HUES64 (cell line): ENCODE results near the gene ZFY. TPM values are rescaled to one million over a fixed set of nuclear protein-coding genes. Genes with fewer than 3 reads are reported as not detected.

Experiments
- H3K27ac ChIP-seq: 2 replicates; pipeline ENCODE4 v1.7.0; 2013; ENCODE audit warnings: low read depth, low read length, inconsistent platforms
- H3K27me3 ChIP-seq: 2 replicates; pipeline ENCODE4 v1.6.1; 2013; ENCODE audit warnings: mild to moderate bottlenecking, low read length; ENCODE audit not compliant: insufficient read depth
- H3K36me3 ChIP-seq: 2 replicates; pipeline ENCODE4 v1.6.1; 2013; ENCODE audit warnings: mild to moderate bottlenecking, low read length; ENCODE audit not compliant: insufficient read depth
- H3K4me1 ChIP-seq: 2 replicates; pipeline ENCODE4 v1.6.1; 2013; ENCODE audit warnings: mild to moderate bottlenecking, low read length, moderate library complexity; ENCODE audit not compliant: insufficient read depth
- H3K4me3 ChIP-seq: 2 replicates; pipeline ENCODE4 v1.5.1; 2013; ENCODE audit warnings: mild to moderate bottlenecking, low read length, moderate library complexity
- H3K9ac ChIP-seq: 2 replicates; pipeline ENCODE4 v1.6.1; 2013; ENCODE audit warnings: mild to moderate bottlenecking, low read depth, low read length
- H3K9me3 ChIP-seq: 2 replicates; pipeline ENCODE4 v1.6.1; 2013; ENCODE audit warnings: low read depth, low read length; ENCODE audit not compliant: insufficient read depth
- WGBS: fragments of 150-250, 120-280 bp; methylation state at CpG from one replicate; pipeline ENCODE4 v1.1.7; 2013; ENCODE audit warnings: missing lambda C conversion rate; 5-methylcytosine and 5-hydroxymethylcytosine counted together
- polyA plus RNA-seq, 2 experiments: library from polyadenylated mRNA; stranded (reverse); fragments of 50-300 nt; gene quantifications; one replicate each; pipeline ENCODE4 v1.2.3, GENCODE V29; 2013

ZFY gene
- 5.5 TPM for polyA plus RNA-seq (2013, experiment 1 of 2)
- 6.1 TPM for polyA plus RNA-seq (2013, experiment 2 of 2)

GRCh38 chrY:2934861-2935715, at the start of gene ZFY:
Gene ZFY (plus strand): TSS chrY:2935381. CDS start chrY:2953937, 18,556 bp downstream.
- Histone ChIP-seq H3K4me1 (peaks cover 13% of the 10 kb centered on the region), H3K36me3 (no peaks in the 10 kb centered on the region; the same call in 1 of the 2 replicates), H3K4me3 (peak within 1 kb of the TSS; percentile 74), H3K9ac (peak within 1 kb of the TSS; percentile 99), H3K27me3 (no peaks in the 10 kb centered on the region), H3K9me3 (no peaks in the 10 kb centered on the region), H3K27ac (peak within 1 kb of the TSS; percentile 100)
- WGBS, result under 1% methylated on average over 90 of the region's 91 CpGs

GRCh38 chrY:2885880-2886279, 49.3 kb upstream of the ZFY start:
- Histone ChIP-seq H3K4me3 (no peak overlapping the region), H3K4me1 (peaks cover 22% of the 10 kb centered on the region; the same call in 1 of the 2 replicates), H3K36me3 (no peaks in the 10 kb centered on the region), H3K27me3 (no peaks in the 10 kb centered on the region), H3K27ac (peak overlapping the region; percentile 41; the same call in 1 of the 2 replicates), H3K9me3 (no peaks in the 10 kb centered on the region), H3K9ac (no peak overlapping the region)
- WGBS, result 70% methylated on average over 3 of the region's 3 CpGs

- WGBS, result 69% methylated on average over 4 of the region's 5 CpGs
- Histone ChIP-seq H3K9me3 (no peaks in the 10 kb centered on the region), H3K27ac (peak overlapping the region; percentile 69; the same call in 1 of the 2 replicates), H3K27me3 (no peaks in the 10 kb centered on the region), H3K4me1 (peaks cover 22% of the 10 kb centered on the region; the same call in 1 of the 2 replicates), H3K36me3 (no peaks in the 10 kb centered on the region), H3K4me3 (no peak overlapping the region), H3K9ac (peak overlapping the region; percentile 31; the same call in 1 of the 2 replicates)
Measured at GRCh38 chrY:2887386-2887785, 47.8 kb upstream of the ZFY start.

GRCh38 chrY:2887955-2888354, 47.2 kb upstream of the ZFY start:
- H3K27me3 ChIP-seq, result no peaks in the 10 kb centered on the region
- peak overlapping the region; percentile 31; the same call in 1 of the 2 replicates for H3K9ac ChIP-seq
- H3K36me3 ChIP-seq, result no peaks in the 10 kb centered on the region
- H3K27ac ChIP-seq, result peak overlapping the region; percentile 69; the same call in 1 of the 2 replicates
- no peak overlapping the region for H3K4me3 ChIP-seq
- no peaks in the 10 kb centered on the region for H3K9me3 ChIP-seq
- H3K4me1 ChIP-seq, result peaks cover 22% of the 10 kb centered on the region; the same call in 1 of the 2 replicates
- WGBS, result 45% methylated on average over 3 of the region's 3 CpGs

GRCh38 chrY:2893471-2893870, 41.7 kb upstream of the ZFY start:
- WGBS, result no CpG with 5 or more reads among the region's 1 CpG
- Histone ChIP-seq H3K4me1 (peaks cover 8% of the 10 kb centered on the region; the same call in 1 of the 2 replicates), H3K36me3 (no peaks in the 10 kb centered on the region), H3K9ac (no peak overlapping the region), H3K27ac (no peak overlapping the region), H3K4me3 (no peak overlapping the region), H3K9me3 (no peaks in the 10 kb centered on the region), H3K27me3 (no peaks in the 10 kb centered on the region)

- Histone ChIP-seq H3K27me3 (no peaks in the 10 kb centered on the region), H3K9me3 (no peaks in the 10 kb centered on the region), H3K36me3 (no peaks in the 10 kb centered on the region), H3K9ac (no peak overlapping the region), H3K27ac (no peak overlapping the region), H3K4me3 (no peak overlapping the region), H3K4me1 (0 out of 2 replicates have a peak, but pooled peaks cover 6% of the 10 kb centered on the region)
- WGBS, result 96% methylated on average over 1 of the region's 2 CpGs
Measured at GRCh38 chrY:2896050-2896449, 39.1 kb upstream of the ZFY start.

- no peaks in the 10 kb centered on the region for H3K27me3 ChIP-seq
- no peaks in the 10 kb centered on the region for H3K36me3 ChIP-seq
- H3K9ac ChIP-seq, result no peak overlapping the region
- H3K27ac ChIP-seq, result no peak overlapping the region
- H3K9me3 ChIP-seq, result no peaks in the 10 kb centered on the region
- no peak overlapping the region for H3K4me3 ChIP-seq
- no CpG with 5 or more reads among the region's 1 CpG for WGBS
- H3K4me1 ChIP-seq, result no peaks in the 10 kb centered on the region
Measured at GRCh38 chrY:2907356-2907755, 27.8 kb upstream of the ZFY start.

GRCh38 chrY:2913066-2913815, 21.9 kb upstream of the ZFY start:
- Histone ChIP-seq H3K4me3 (no peak overlapping the region), H3K27ac (no peak overlapping the region), H3K36me3 (no peaks in the 10 kb centered on the region), H3K4me1 (no peaks in the 10 kb centered on the region), H3K27me3 (no peaks in the 10 kb centered on the region), H3K9me3 (no peaks in the 10 kb centered on the region), H3K9ac (no peak overlapping the region)

GRCh38 chrY:2934078-2934477, 1.1 kb upstream of the ZFY start:
- no peaks in the 10 kb centered on the region; the same call in 1 of the 2 replicates for H3K36me3 ChIP-seq
- 29% methylated on average over 7 of the region's 10 CpGs for WGBS

GRCh38 chrY:2935716-2936435, 695 bp downstream of the ZFY start:
- Histone ChIP-seq H3K36me3 (no peaks in the 10 kb centered on the region; the same call in 1 of the 2 replicates), H3K9me3 (no peaks in the 10 kb centered on the region), H3K27ac (peak overlapping the region; percentile 100), H3K4me1 (peaks cover 13% of the 10 kb centered on the region), H3K27me3 (no peaks in the 10 kb centered on the region), H3K9ac (peak overlapping the region; percentile 99), H3K4me3 (peak overlapping the region; percentile 74)
- WGBS, result under 1% methylated on average over 62 of the region's 63 CpGs

More at GRCh38 chrY:2934078-2934477, 1.1 kb upstream of the ZFY start:
- H3K9me3 ChIP-seq, result no peaks in the 10 kb centered on the region
- H3K4me1 ChIP-seq, result peaks cover 8% of the 10 kb centered on the region
- peak overlapping the region; percentile 74 for H3K4me3 ChIP-seq
- no peaks in the 10 kb centered on the region for H3K27me3 ChIP-seq
- H3K9ac ChIP-seq, result peak overlapping the region; percentile 99; the same call in 1 of the 2 replicates
- peak overlapping the region; percentile 100 for H3K27ac ChIP-seq
